Measurements from ENCODE around the gene PLA2G2F. TPM values are rescaled to one million over a fixed set of nuclear protein-coding genes. Genes with fewer than 3 reads are reported as not detected.

Gene PLA2G2F
- total and polyA plus RNA-seq, 10 of the 15 experiments (the other 5 are each of a cell fraction or from before 2014, with no cell fraction given) = 0.03 TPM; not detected in 9

DNA sequence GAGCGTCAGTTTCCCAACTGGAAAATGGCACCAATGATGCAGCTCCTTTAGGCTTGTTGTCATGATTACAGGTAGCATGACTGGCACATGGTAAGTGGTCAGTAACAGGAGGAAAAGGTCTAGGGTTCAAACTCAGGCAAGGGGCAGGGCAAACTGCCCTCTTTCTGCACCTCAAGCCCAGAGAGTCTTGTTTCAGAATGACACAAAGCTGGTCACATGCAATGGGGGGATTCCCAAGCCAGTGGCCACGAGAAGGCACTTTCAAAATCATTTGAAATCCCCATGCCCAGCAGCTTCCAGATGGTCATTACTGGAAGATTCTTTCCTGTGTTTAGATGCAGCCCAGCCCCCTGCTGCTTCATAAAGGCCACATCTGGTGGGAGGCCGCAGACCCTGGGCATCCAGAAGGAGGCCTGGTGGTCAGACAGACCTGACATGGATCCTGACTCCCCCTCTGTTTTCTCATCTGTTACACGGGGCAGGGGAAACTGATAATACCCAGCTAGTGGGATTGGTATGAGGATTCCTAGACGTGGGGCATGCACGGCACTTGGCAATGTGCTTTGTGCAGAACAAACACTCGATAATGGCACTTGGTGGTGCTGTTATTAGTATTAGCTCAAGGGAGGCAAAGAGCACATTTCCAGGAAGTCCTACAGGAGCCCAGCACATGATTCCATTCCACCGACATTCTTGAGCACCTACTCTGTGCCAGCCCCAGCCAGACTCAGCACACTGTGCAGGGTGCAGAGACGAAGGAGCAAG lies 12.9 kb upstream of the PLA2G2F start (continued):
- TF ChIP-seq, protein P1, sequence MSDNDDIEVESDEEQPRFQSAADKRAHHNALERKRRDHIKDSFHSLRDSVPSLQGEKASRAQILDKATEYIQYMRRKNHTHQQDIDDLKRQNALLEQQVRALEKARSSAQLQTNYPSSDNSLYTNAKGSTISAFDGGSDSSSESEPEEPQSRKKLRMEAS (IDR thresholded peaks at IDR 0.05; ENCODE audit: low read depth, low read length) = peak; percentile 75
- TF ChIP-seq, protein P2, sequence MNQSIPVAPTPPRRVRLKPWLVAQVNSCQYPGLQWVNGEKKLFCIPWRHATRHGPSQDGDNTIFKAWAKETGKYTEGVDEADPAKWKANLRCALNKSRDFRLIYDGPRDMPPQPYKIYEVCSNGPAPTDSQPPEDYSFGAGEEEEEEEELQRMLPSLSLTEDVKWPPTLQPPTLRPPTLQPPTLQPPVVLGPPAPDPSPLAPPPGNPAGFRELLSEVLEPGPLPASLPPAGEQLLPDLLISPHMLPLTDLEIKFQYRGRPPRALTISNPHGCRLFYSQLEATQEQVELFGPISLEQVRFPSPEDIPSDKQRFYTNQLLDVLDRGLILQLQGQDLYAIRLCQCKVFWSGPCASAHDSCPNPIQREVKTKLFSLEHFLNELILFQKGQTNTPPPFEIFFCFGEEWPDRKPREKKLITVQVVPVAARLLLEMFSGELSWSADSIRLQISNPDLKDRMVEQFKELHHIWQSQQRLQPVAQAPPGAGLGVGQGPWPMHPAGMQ (IDR thresholded peaks at IDR 0.05; ENCODE audit: borderline replicate concordance) = no peak
- TF ChIP-seq CBX5 (IDR thresholded peaks at IDR 0.05; ENCODE audit: low read depth) (no peak), CREM (IDR thresholded peaks at IDR 0.05; ENCODE audit: low read depth) (peak; percentile 37; the same call in 1 of the 2 replicates), SREBF2 (IDR thresholded peaks at IDR 0.05; ENCODE audit: low read length) (no peak), RUNX3 (IDR thresholded peaks at IDR 0.05; ENCODE audit: low read length) (peak; percentile 89), JUND (IDR thresholded peaks at IDR 0.05; ENCODE audit: low read depth, low read length) (peak; percentile 77; the same call in 1 of the 2 replicates), IRF4 (IDR thresholded peaks at IDR 0.05; ENCODE audit: low read depth, low read length) (peak; percentile 86), RCOR1 (conservative IDR thresholded peaks at IDR 0.05; ENCODE audit: low read depth, low read length) (0 out of 2 replicates have a peak, but pooled peaks have one; percentile 71), ZNF217 (IDR thresholded peaks at IDR 0.05) (no peak), JUNB (IDR thresholded peaks at IDR 0.05) (peak; percentile 84), MTA3 (IDR thresholded peaks at IDR 0.05; ENCODE audit: borderline replicate concordance, low read length) (no peak), ZNF622 (IDR thresholded peaks at IDR 0.05) (no peak), LARP7 (IDR thresholded peaks at IDR 0.05) (no peak), CHD2 (IDR thresholded peaks at IDR 0.05; ENCODE audit: borderline replicate concordance, low read depth, low read length) (peak; percentile 39; the same call in 1 of the 2 replicates), ATF7 (IDR thresholded peaks at IDR 0.05; ENCODE audit: low read depth) (peak; percentile 69), EZH2 (IDR thresholded peaks at IDR 0.05; ENCODE audit: borderline replicate concordance, control insufficient read depth, low read depth, low read length) (no peak)
- TF ChIP-seq, protein P3, sequence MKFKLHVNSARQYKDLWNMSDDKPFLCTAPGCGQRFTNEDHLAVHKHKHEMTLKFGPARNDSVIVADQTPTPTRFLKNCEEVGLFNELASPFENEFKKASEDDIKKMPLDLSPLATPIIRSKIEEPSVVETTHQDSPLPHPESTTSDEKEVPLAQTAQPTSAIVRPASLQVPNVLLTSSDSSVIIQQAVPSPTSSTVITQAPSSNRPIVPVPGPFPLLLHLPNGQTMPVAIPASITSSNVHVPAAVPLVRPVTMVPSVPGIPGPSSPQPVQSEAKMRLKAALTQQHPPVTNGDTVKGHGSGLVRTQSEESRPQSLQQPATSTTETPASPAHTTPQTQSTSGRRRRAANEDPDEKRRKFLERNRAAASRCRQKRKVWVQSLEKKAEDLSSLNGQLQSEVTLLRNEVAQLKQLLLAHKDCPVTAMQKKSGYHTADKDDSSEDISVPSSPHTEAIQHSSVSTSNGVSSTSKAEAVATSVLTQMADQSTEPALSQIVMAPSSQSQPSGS (IDR thresholded peaks at IDR 0.05; ENCODE audit: low read length) = peak; percentile 22; the same call in 1 of the 2 replicates
- TF ChIP-seq, protein P4, sequence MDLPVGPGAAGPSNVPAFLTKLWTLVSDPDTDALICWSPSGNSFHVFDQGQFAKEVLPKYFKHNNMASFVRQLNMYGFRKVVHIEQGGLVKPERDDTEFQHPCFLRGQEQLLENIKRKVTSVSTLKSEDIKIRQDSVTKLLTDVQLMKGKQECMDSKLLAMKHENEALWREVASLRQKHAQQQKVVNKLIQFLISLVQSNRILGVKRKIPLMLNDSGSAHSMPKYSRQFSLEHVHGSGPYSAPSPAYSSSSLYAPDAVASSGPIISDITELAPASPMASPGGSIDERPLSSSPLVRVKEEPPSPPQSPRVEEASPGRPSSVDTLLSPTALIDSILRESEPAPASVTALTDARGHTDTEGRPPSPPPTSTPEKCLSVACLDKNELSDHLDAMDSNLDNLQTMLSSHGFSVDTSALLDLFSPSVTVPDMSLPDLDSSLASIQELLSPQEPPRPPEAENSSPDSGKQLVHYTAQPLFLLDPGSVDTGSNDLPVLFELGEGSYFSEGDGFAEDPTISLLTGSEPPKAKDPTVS (IDR thresholded peaks at IDR 0.05; ENCODE audit: low read depth, low read length) = no peak
- TF ChIP-seq, protein P5, sequence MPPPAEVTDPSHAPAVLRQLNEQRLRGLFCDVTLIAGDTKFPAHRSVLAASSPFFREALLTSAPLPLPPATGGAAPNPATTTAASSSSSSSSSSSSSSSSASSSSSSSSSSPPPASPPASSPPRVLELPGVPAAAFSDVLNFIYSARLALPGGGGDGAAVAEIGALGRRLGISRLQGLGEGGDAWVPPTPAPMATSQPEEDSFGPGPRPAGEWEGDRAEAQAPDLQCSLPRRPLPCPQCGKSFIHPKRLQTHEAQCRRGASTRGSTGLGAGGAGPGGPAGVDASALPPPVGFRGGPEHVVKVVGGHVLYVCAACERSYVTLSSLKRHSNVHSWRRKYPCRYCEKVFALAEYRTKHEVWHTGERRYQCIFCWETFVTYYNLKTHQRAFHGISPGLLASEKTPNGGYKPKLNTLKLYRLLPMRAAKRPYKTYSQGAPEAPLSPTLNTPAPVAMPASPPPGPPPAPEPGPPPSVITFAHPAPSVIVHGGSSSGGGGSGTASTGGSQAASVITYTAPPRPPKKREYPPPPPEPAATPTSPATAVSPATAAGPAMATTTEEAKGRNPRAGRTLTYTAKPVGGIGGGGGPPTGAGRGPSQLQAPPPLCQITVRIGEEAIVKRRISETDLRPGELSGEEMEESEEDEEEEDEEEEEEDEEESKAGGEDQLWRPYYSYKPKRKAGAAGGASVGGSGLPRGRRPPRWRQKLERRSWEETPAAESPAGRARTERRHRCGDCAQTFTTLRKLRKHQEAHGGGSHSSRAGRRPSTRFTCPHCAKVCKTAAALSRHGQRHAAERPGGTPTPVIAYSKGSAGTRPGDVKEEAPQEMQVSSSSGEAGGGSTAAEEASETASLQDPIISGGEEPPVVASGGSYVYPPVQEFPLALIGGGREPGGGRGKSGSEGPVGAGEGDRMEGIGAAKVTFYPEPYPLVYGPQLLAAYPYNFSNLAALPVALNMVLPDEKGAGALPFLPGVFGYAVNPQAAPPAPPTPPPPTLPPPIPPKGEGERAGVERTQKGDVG (CRISPR knock-in tag; IDR thresholded peaks at IDR 0.05) = no peak
- TF ChIP-seq, protein P6, sequence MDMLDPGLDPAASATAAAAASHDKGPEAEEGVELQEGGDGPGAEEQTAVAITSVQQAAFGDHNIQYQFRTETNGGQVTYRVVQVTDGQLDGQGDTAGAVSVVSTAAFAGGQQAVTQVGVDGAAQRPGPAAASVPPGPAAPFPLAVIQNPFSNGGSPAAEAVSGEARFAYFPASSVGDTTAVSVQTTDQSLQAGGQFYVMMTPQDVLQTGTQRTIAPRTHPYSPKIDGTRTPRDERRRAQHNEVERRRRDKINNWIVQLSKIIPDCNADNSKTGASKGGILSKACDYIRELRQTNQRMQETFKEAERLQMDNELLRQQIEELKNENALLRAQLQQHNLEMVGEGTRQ (IDR thresholded peaks at IDR 0.05; ENCODE audit: borderline replicate concordance, low read depth, low read length) = peak; percentile 38; the same call in 1 of the 2 replicates

Measured in GM12878 (cell line).